Ramos (cell line): ENCODE results near the gene ERH.
"Not testable (repeated sequence)": the region's sequence is repeated elsewhere in the genome, so short reads cannot be mapped to it uniquely, and the experiment has no call there.

ENCODE experiments used
- in situ Hi-C: fragments of 300-500 bp; cut with MboI; formaldehyde crosslinking; loops from one replicate; pipeline ENCODE4 v1.14.3; 2022; ENCODE audit warnings: low sequenced_read_pairs; ENCODE audit not compliant: unreplicated experiment

Gene ERH

DNA sequence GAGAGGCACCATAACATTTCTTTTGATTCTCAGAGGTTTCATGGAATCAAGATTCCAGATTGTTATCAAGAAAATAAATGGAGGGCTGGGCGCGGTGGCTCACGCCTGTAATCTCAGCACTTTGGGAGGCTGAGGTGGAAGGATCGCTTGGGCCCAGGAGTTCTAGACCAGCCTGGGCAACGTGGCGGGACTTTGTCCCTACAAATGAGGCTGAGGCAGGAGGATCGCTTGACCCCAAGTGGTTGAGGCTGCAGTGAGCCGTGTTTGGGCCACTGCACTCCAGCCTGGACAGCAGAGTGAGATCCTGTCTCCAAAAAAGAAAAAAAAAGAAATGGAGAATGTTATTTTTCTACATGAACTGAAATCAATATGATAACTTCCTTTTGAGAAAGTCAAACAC is 1.7 kb upstream of the ERH start:
- in situ Hi-C loops = loop anchor here (5.0 kb wide), 1 partner anchor 43 kb away; no protein-coding TSS in a partner anchor

DNA sequence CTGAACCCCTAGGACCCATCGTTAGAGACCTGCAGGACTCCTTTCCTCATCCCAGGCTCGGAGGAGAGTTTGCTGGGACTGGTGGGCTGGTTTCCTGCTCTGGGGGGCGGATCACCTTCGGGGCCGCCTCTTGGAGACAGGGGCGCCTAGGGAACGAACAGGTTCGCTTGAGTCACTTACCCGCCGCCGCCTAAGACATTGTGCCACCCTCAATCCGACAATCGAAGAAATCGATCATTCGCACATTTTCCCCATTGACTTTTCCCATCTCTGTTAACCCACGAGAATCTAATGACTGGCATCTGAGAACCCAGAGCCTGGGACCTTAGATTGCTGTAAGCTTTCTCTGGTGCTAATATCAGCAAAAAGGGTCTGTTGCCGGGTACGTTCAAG is 715 bp upstream of the ERH start:
- in situ Hi-C loops = loop anchor here (5.0 kb wide), 1 partner anchor 43 kb away; no protein-coding TSS in a partner anchor

DNA sequence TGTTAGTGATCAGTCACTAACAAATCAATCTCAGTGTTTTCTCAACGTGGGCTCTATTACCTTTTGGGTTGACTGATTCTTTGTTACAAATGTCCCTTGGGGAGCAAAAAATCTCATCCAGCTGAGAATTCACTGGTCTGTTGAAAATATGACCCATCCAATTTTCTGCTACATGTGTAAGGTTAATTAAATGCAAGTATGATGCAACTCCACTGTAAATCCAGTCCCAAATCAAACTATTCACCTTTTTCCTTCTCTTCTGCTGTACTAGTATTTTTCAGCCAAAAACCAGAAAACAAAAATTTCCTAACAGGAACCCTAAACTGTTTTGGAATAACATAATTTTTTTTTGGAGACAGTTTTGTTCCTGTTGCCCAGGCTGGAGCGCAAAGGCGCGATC is 2.2 kb downstream of the ERH start:
- in situ Hi-C loops = loop anchor here (5.0 kb wide), 1 partner anchor 46 kb away; no protein-coding TSS in a partner anchor

GRCh38 chr14:69392481-69392880 is 5.6 kb downstream of the ERH start:
- in situ Hi-C loops = no loop called here

GRCh38 chr14:69391400-69391799 is 6.7 kb downstream of the ERH start:
- in situ Hi-C loops = not testable (repeated sequence)

- in situ Hi-C loops = no loop called here
Measured at GRCh38 chr14:69387311-69387710, 10.8 kb downstream of the ERH start.

- in situ Hi-C loops = no loop called here
Measured at GRCh38 chr14:69378274-69378673, 19.8 kb downstream of the ERH start.

DNA sequence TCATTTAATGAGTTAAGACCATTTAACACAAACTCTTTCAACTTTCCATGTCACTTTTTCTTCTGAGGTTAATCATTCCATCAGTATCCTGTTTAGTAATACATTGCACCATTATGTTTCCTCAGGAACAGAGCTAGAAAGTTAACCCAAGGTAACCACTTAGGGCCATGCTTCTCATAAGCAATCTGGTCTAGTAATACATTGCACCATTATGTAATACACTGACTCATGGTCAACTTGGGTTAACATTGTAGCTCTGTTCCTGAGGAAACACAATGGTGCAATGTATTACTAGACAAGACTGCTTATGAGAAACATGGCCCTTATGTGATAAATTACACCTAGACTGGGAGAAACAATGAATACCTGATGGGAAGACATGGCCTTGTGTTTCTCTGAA is 21.7 kb downstream of the ERH start:
- in situ Hi-C loops = no loop called here

DNA sequence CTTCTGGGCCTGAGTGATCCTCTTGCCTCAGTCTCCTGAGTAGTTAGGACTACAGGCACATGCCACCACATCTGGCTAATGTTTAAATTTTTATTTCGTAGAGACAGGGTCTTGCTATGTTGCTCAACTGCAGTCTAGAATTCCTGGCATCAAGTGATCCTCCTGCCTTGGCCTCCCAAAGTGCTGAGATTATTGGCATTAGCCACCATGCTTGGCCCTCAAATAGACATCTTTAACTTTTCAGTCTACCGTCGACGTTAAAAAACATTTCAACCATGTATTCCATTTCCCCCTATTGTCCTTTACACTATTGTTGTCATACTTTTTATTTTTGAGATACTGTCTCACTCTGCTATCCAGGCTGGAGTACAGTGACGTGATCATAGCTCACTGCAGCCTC is 22.4 kb downstream of the ERH start:
- in situ Hi-C loops = no loop called here

DNA sequence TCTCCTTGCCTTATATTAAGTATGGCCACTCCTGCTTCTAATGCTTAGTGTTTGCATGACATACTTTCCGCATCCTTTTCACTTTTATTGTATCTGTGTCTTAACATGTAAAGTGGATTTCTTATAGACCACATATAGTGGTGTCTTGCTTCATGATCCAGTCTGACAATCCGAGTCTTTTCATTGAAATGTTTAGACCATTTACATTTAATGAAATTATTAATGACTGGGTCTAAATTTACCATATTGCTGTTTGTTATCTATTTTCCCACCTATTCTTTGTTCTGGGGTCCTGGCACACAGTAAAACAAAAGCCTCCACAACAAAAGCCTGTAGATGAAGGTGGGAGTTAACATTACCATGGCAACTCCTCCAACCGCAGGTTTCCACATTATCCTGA is 22.9 kb downstream of the ERH start:
- in situ Hi-C loops = no loop called here

DNA sequence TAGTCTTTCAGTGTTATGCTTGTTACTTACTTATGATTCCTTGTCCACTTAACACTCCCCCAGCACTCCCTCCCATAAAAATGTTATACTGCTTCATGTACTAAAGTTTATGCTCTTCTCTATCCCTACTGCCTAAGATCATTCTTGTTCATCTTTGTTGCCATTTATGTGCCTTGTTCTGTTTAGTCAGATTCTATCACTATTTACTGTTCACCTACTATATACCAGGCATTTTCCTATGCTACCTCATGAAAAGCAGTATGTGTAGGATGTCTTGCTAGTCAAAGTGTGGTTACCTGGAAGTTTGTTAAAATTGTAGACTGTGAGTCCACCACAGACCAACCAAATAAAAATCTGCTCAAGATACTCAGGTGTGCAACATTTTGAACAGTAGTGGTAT is 23.9 kb downstream of the ERH start:
- in situ Hi-C loops = no loop called here

GRCh38 chr14:69373104-69373503 is 25.0 kb downstream of the ERH start:
- in situ Hi-C loops = no loop called here

GRCh38 chr14:69372146-69372545 is 26.0 kb downstream of the ERH start:
- in situ Hi-C loops = no loop called here

DNA sequence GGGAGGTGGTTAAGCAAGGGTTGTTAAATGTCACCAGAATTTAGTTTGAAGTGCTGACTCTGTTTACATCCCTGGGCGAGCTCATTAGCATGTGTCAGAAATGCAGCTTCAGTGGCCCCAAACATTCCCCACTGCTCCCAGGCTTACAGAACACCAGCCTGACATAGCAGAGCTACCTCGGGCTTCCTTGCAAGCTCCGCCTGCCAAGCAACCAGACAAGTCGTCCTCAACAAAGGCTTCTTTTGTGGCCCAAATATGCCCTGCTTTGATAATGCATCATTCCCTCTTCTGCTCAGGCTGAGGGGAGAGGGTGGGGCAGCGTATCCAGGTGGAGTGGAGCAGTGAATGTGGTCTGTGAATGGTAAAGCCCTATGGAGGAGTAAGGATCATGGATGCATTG is 28.0 kb downstream of the ERH start:
- in situ Hi-C loops = no loop called here

DNA sequence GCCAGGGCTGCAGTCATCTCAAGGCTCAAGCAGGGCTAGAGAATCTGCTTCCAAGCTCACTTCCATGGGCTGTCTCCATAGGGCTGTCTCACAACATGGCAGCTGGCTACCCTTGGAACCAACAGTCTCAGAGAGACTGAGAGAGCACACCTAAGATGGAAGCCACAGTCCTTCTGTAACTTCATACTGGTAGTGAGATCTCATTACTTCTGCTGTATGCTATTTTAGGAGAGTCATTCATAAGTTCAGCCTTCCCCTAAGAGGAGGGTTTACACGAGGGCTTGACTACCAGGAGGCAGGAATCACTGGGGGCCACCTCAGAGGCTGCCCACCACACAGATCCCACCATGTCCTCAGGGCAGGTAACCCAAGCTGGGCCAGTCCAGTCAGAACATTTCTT is 29.7 kb downstream of the ERH start:
- in situ Hi-C loops = no loop called here

DNA sequence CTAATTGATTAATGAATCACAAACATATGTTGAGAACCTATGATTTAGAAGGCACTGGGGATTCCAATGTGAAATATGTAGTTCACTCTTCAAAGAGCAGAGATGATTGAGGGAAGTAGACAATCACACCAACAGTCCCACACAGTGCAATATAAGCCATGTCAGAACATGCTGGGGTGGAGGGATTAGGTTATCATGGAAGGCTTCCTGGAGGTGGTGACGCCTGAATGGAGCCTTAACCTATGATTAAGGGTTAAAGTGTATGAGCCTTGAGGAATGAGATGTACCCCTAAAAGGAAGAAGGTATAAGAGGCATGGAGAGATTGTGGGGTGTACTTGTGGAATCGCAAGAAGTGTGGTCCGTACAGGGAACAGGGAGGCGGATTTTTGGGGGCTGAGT is 31.3 kb downstream of the ERH start:
- in situ Hi-C loops = no loop called here

GRCh38 chr14:69366069-69366468 is 32.0 kb downstream of the ERH start:
- in situ Hi-C loops = no loop called here

DNA sequence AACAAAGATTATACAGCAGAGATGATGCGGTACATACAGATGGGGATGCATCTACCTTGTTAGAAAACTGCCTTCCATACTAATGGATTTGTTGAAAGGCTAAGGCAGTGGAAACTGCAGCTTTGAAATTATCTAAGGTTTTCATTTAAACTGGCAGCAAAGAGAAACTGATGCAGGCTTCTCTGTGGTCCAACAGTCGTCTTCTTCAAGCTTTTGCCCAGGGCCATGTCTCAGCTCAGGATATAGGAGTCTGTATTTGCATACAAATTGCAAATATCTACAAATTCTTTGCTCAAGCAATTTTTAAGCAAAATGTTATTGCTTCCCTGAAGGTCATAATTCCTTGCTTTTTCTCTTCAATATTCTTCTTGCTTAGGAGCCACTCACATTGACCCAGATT is 33.7 kb downstream of the ERH start:
- in situ Hi-C loops = no loop called here

DNA sequence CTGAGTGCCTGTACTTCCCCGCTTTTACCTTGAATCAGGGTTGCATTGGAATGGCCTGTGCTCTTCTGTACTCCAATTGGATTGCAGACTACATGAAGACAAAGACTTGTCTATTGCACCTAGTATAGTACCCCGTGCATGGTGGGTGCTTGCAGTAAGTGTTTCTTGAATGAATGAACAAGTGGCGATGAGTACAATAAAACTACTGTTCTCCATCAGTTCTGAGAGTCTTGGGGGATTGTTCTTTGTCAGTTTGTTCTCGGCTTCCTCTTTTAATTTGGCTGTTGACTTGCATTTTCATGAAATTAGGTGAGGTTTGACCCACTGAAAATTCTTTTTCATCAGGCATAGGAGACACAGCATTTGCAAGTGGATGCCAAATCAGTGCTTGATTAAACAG is 34.1 kb downstream of the ERH start:
- in situ Hi-C loops = no loop called here

DNA sequence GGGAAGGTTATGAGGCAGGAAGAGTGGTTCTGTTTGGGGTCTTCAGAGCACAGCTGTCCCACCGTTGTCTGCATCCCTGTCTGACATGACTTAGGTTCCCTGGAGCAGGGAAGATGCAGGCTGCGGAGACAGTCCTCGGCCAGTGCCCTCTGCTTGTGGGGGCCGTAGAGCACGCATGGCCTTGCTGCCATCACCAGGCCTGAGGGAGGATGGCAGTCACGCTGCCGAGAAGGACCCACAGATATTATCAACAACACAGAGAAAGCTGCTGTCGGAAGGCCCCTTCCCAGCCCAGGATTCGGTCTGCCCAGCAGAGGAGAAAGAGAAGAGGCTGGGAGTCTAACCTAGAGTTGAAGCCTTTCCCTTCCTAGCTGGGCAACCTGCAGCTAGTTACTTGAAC is 35.0 kb downstream of the ERH start:
- in situ Hi-C loops = no loop called here

DNA sequence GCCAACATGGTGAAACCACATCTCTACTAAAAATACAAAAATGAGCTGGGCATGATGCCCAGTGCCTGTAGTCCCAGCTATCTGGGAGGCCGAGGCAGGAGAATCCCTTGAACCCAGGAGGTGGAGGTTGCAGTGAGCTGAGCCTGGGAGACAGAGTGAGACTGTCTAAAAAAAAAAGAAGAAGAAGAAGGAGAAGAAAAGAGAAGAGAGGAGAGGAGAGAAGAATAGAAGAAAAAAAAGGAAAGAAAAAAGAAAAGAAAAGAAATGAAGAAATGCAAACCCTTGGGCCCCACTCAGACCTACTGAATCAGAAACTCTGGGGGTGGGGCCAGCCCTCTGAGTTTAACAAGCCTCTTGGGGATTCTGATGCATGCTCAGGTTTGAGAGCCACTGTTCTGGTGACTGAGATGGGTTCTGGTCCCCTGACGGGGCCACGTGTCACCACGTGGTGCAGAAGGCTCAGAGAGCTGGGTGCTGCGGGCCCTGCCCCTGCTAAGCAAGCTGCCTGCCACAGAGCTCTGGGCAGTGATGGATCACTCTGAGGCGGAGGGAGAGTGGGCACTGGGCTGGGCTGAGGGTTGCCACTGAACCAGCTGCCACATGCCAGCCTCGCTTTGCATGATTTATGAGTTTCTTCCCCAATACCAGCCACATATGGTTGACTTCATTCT is 37.5 kb downstream of the ERH start:
- in situ Hi-C loops = no loop called here

GRCh38 chr14:69358966-69359365 is 39.1 kb downstream of the ERH start:
- in situ Hi-C loops = no loop called here
